ENCODE data around the gene PCTP. TPM values are rescaled to one million over a fixed set of nuclear protein-coding genes. Genes with fewer than 3 reads are reported as not detected.

PCTP gene
- 10 to 100 TPM; 10.5 to 19.8 TPM for total RNA-seq

DNA sequence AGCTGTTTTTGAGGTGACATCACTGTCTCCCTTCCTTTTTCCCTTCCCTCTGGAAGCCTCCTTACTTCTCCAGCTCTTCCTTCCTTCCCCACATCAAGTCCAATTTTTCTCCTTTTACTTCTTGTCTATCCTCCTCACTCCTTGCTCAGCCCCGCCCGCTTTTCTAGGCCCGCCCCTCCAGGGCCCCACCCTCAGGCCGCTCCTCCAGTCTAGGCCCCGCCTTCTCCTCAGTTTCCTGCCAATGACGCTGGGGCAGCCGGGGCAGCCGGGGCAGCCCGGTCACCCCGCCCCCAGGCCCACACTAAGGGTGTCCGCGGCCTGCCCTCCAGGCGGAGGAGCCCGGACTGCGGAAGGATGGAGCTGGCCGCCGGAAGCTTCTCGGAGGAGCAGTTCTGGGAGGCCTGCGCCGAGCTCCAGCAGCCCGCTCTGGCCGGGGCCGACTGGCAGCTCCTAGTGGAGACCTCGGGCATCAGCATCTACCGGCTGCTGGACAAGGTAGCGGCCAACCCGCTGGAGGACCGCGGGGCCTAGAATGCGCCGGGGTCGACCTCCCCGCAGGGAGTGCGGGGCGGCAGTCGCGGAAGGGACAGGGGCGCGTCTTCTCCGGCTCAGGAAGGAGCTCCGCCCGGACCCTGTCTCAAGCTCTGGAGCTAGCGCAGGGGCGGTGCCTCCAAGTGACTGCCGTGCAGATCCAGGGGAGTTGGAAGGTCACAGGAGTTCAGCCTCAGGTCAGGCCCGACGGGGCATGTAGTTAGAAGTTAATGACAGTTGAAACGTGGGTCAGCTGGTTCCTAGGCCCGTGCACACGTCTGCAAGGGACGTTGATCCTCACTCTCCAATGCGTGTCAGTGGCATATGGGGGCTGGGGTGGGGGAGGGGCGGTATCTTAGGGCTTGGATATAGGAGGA lies at the start of gene PCTP:
Gene PCTP (plus strand): TSS at position 302 of the 908 bp plus-strand sequence. CDS start 53 bp downstream, at position 355.
- Mint-ChIP-seq H3K9me3 (no peaks in the 10 kb centered on the region), H3K4me1 (ENCODE audit: low read depth in 2 of 2) (peaks cover 18% of the 10 kb centered on the region in 2 donors), H3K27ac (peak within 1 kb of the TSS; percentile 42 to 66), H3K27me3 (peaks cover 9 to 28% of the 10 kb centered on the region in 2 donors), H3K36me3 (peaks cover 5% of the 10 kb centered on the region), H3K4me3 (peak within 1 kb of the TSS; percentile 83)
- DNase-seq (ENCODE audit: low spot score) (peak; percentile 97), ATAC-seq (peak; percentile 99)

- DNase-seq (ENCODE audit: low spot score) (no peak), ATAC-seq (no peak)
- H3K27ac Mint-ChIP-seq = no peak overlapping the region
- no peaks in the 10 kb centered on the region for H3K36me3 Mint-ChIP-seq
- H3K4me3 Mint-ChIP-seq = no peak overlapping the region
- H3K9me3 Mint-ChIP-seq = peaks cover 11% of the 10 kb centered on the region
- no peaks in the 10 kb centered on the region for H3K4me1 Mint-ChIP-seq (ENCODE audit: low read depth in 2 of 2)
- peaks cover 25 to 35% of the 10 kb centered on the region in 2 donors for H3K27me3 Mint-ChIP-seq
These were observed 48.7 kb upstream of the PCTP start for GRCh38 chr17:55702150-55702549.

GRCh38 chr17:55704401-55704800 lies 46.5 kb upstream of the PCTP start:
- no peaks in the 10 kb centered on the region for H3K4me1 Mint-ChIP-seq (ENCODE audit: low read depth in 2 of 2)
- H3K36me3 Mint-ChIP-seq = no peaks in the 10 kb centered on the region
- no peak for DNase-seq (ENCODE audit: low spot score)
- no peak for ATAC-seq
- no peak overlapping the region for H3K27ac Mint-ChIP-seq
- peaks cover 11% of the 10 kb centered on the region for H3K9me3 Mint-ChIP-seq
- H3K27me3 Mint-ChIP-seq = peaks cover 29 to 42% of the 10 kb centered on the region in 2 donors
- H3K4me3 Mint-ChIP-seq = no peak overlapping the region

GRCh38 chr17:55705847-55706246 lies 45.0 kb upstream of the PCTP start:
- Mint-ChIP-seq H3K4me1 (ENCODE audit: low read depth in 2 of 2) (no peaks in the 10 kb centered on the region), H3K27me3 (peaks cover 24 to 39% of the 10 kb centered on the region in 2 donors), H3K36me3 (no peaks in the 10 kb centered on the region), H3K27ac (no peak overlapping the region), H3K9me3 (peaks cover 10% of the 10 kb centered on the region), H3K4me3 (no peak overlapping the region)
- no peak for DNase-seq (ENCODE audit: low spot score)
- no peak for ATAC-seq

DNA sequence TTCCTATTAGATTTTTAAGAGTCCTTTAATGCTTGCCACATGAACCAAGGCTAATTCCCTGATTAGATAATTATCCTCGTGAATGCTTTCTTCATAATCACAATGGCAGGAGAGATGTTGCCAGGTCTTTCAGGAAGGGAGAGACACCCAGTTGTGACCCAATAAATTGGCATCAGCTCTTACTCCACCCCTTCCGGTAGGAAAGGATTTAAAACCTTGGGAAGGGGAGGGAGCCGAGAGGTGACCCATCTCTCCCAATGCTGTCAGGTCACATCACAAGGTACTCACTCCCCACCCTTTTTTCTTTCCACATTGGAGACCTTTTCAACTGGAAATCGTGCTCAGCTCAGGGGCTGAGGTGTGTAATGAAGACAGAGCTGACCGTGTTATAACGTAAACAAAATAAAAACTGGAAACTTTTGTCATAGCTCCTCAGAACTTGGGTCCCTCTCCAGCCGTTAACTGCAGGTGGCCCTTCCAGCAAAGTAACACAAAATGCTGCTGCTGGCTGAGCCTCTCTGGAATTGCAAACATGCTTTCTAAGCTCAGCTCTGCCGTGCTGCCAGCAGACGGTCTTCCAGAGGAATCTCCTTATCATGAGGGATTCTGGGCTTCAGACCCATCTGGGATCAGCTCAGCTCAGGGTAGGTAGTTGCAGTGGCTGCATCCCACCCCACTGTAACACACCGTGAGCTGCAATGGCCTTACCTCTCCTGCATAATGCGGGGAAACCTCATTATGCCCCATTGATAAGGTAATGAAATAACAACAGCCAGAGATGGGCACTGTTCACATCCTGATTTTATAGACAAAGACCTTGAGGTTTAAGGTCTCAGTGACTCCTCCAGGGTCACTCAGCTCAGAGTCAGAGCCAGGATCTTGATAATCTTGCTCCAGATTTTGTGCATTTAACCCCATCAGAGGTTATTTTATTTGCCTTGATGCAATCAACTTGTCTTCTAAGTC lies 43.8 kb upstream of the PCTP start:
- H3K4me3 Mint-ChIP-seq = no peak overlapping the region
- H3K4me1 Mint-ChIP-seq (ENCODE audit: low read depth in 2 of 2) = no peaks in the 10 kb centered on the region
- H3K27me3 Mint-ChIP-seq = peaks cover 19 to 36% of the 10 kb centered on the region in 2 donors
- no peak overlapping the region for H3K27ac Mint-ChIP-seq
- no peaks in the 10 kb centered on the region for H3K36me3 Mint-ChIP-seq
- no peak for DNase-seq (ENCODE audit: low spot score)
- no peak for ATAC-seq
- peaks cover 4% of the 10 kb centered on the region for H3K9me3 Mint-ChIP-seq

DNA sequence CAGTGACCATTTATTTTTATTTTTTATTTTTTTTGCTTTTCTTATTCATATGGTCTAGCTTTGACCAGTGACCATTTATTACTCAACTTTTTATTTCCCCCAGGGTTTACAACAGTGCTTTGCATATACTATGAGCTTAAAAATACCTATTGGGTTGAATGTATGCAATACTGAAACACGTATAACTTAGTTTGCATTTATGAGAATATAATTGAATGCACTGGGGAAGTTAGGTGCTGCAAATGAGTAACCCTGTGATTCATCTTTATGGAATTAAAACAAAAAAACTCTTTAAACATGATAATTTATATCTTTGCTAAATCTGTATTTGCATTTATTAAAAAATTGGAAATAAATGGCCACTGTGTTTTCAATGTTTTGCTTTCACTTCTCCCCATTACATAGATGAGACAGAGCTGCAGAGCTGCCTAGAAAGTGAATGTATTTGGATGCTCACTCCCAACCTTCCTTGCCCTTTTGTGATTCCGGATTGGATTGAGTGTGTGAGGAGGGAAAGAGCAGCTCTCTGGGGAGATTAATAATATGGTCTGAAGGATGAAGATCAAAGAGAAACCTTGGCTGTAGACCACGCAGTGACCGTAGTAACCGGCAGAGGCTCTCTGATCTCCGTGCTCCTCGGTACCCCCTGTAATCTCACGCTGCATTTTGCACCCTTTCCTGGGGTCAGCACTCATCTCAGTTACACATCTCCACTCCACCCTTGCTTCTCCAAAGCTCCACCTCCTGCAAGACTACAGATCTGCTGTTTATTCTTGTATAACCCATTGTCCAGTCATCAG lies 42.5 kb upstream of the PCTP start:
- Mint-ChIP-seq H3K4me3 (no peak overlapping the region), H3K27me3 (peaks cover 16 to 36% of the 10 kb centered on the region in 2 donors)
- ATAC-seq = no peak

DNA sequence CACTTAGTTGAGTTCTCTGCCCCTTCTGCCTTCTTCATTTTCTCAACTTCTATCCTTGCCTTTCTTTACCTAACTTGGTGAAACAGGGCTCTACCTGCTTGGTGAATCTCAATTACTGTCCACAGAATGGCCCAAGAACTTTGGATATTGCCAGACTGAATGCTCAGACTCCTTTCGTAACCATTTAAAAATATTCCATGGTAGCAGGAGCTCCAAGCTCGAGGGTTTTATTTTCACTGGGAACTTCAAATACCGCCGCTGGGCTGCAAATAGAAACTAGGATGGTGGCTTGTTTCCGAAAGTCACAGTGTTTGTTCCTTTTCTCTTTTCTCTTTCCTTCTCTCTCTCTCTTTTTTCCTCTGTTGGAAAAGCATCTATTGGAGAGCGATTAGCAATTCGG lies 41.4 kb upstream of the PCTP start:
- Mint-ChIP-seq H3K4me3 (no peak overlapping the region), H3K27ac (no peak overlapping the region)

More for the DNA sequence above, 42.5 kb upstream of the PCTP start:
- Mint-ChIP-seq H3K36me3 (no peaks in the 10 kb centered on the region), H3K27ac (no peak overlapping the region), H3K9me3 (peaks cover 4% of the 10 kb centered on the region), H3K4me1 (ENCODE audit: low read depth in 2 of 2) (no peaks in the 10 kb centered on the region)
- DNase-seq (ENCODE audit: low spot score) = no peak

GRCh38 chr17:55709984-55710383 lies 40.9 kb upstream of the PCTP start:
- Mint-ChIP-seq H3K36me3 (no peaks in the 10 kb centered on the region), H3K27ac (no peak overlapping the region), H3K4me1 (ENCODE audit: low read depth in 2 of 2) (no peaks in the 10 kb centered on the region)

More for the DNA sequence above, 41.4 kb upstream of the PCTP start:
- Mint-ChIP-seq H3K9me3 (no peaks in the 10 kb centered on the region), H3K4me1 (ENCODE audit: low read depth in 2 of 2) (no peaks in the 10 kb centered on the region), H3K36me3 (no peaks in the 10 kb centered on the region), H3K27me3 (peaks cover 10 to 25% of the 10 kb centered on the region in 2 donors)
- ATAC-seq (no peak), DNase-seq (ENCODE audit: low spot score) (no peak)

DNA sequence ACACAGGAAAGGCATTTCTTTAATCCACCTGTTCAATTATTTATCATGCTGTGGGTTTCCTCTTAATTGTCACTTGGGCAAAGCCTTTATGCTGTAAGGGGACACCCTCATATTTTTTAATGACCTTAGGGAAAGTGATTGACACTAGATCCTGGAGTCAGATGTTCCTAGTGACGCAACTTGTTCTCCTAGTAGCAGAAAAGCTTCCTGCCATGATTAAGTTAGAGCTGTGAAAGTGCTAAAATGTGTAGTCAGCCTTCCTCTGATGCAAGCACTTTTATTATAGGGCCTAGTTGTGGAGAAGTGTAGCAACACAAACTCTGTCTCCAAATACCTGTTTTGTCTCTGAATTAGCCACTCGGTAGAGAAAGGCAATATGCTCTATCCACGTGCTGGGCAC lies 40.4 kb upstream of the PCTP start:
- Mint-ChIP-seq H3K27ac (no peak overlapping the region), H3K9me3 (no peaks in the 10 kb centered on the region), H3K4me1 (ENCODE audit: low read depth in 2 of 2) (no peaks in the 10 kb centered on the region), H3K27me3 (peaks cover 8 to 21% of the 10 kb centered on the region in 2 donors), H3K36me3 (no peaks in the 10 kb centered on the region), H3K4me3 (no peak overlapping the region)
- DNase-seq (ENCODE audit: low spot score) = no peak
- ATAC-seq = no peak

More at GRCh38 chr17:55709984-55710383, 40.9 kb upstream of the PCTP start:
- DNase-seq (ENCODE audit: low spot score) = no peak
- no peak for ATAC-seq
- Mint-ChIP-seq H3K27me3 (peaks cover 8 to 21% of the 10 kb centered on the region in 2 donors), H3K9me3 (no peaks in the 10 kb centered on the region), H3K4me3 (no peak overlapping the region)

DNA sequence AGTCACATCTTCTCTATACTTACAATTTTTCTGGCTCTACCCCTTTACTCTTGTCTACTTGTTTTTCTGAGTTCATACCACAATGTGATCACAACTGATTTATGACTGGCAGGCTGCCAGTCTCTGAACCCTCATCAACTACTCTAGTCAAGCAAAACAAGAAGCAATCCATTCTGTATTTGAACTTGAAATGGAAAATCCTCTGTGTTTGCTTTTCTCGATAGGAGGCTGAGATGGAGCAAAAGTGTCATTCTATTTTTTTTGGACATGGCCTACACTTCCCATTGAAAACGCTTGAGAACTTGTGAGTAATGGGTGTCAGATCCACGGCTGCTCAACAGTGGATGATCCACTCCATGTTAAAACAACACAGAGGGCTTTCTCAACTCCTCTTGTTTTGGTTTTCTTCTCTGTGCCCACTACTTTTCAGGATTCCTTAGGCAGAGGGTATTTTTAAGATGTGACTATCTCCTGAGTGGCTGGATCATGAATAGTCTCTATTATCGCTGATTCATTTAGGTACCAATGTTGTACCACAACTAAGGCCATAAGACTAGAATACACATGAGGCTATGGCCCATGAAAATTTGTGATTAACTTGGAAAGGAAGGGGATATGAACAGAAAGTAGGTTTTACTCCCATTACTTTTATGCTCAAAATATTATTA lies 39.9 kb upstream of the PCTP start:
- Mint-ChIP-seq H3K36me3 (no peaks in the 10 kb centered on the region), H3K4me1 (ENCODE audit: low read depth in 2 of 2) (no peaks in the 10 kb centered on the region), H3K27ac (no peak overlapping the region), H3K4me3 (no peak overlapping the region), H3K27me3 (peaks cover 5 to 21% of the 10 kb centered on the region in 2 donors), H3K9me3 (no peaks in the 10 kb centered on the region)
- ATAC-seq = no peak
- DNase-seq (ENCODE audit: low spot score) = no peak

DNA sequence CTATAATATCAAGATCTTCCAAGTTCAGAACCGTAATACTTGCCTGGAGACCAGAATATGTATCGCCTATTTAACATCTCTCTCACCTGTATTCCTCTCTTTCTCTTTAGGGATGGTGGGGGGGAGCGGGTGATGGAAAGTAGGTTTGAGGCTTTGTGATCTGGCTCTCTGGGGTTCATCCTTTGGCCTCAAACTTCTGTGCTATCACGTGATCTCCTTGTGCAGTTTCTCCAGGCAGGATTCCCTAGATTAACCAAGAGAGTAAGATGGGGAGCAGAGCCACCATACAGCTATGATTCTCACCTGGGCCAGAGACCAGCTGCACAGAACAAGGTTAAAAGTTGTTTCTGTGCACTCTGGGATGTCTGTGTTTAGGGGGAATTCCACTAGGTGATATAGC lies 33.4 kb upstream of the PCTP start:
- Mint-ChIP-seq H3K4me1 (ENCODE audit: low read depth in 2 of 2) (no peaks in the 10 kb centered on the region), H3K36me3 (no peaks in the 10 kb centered on the region), H3K4me3 (no peak overlapping the region), H3K9me3 (no peaks in the 10 kb centered on the region), H3K27ac (no peak overlapping the region), H3K27me3 (peaks cover 9 to 25% of the 10 kb centered on the region in 2 donors)
- DNase-seq (ENCODE audit: low spot score) = no peak
- no peak for ATAC-seq

DNA sequence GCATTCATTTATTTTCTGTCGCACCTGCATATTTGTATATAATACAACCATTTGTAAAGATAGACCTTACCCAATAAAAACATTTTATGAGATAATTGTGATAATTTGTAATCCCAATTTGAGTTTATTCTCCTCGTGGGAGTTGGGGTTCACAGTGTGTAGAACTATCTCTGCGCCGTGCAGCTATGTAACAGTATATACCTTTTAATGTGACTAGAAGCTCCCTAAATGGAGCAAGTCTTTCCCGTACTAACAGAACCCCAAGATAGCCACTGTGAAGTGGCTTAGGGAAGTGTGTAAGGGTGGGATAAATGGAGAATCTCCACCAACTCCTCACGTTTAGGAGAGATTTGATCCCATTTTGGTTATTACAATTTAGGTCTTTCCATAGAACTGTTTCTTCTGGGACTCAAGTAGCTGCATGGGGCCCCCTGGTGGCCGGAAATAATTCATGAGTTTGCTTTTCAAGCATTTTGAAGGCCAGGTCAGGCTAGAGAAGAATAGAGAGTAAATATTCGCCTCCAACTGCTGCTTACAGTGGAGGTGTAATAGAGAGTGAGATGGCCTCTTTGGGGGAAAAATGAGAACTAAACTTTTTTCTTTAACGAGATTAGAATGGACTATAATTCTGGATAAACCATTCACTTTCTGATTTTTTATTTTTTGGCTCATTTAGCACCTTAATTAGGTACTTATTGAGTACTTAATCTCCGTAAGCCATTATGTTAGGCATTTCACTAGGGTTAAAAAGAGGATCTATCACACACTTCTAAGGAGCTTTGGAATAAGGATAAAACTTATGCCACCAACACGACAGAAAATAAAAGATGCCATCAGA lies 32.7 kb upstream of the PCTP start:
- Mint-ChIP-seq H3K27me3 (peaks cover 16 to 32% of the 10 kb centered on the region in 2 donors), H3K36me3 (no peaks in the 10 kb centered on the region), H3K4me1 (ENCODE audit: low read depth in 2 of 2) (no peaks in the 10 kb centered on the region), H3K9me3 (no peaks in the 10 kb centered on the region), H3K4me3 (no peak overlapping the region), H3K27ac (no peak overlapping the region)
- DNase-seq (ENCODE audit: low spot score) (peak; percentile 63), ATAC-seq (no peak)

Data from natural killer cell treated with Interleukin-12 subunit alpha and Interleukin-12 subunit beta and Interleukin-15 and Interleukin-18, amount 100 ng/mL, for 72 hours (primary cell).